GM19025 (cell line): Measurements from ENCODE around the gene NXPE4.
"Not testable (repeated sequence)": the region's sequence is repeated elsewhere in the genome, so short reads cannot be mapped to it uniquely, and the experiment has no call there.

ENCODE experiments used
- ATAC-seq: cut with Tn5 transposase; IDR thresholded peaks from one replicate; pipeline ENCODE4 v1.9.1; 2021; ENCODE audit warnings: mild to moderate bottlenecking, low read depth, moderate library complexity; ENCODE audit not compliant: unreplicated experiment

The NXPE4 gene

GRCh38 chr11:114595571-114595970 lies at the start of gene NXPE4:
TSS of gene NXPE4 (minus strand) at chr11:114595786. CDS start at chr11:114594759, 1,027 bp downstream.
- no peak for ATAC-seq

DNA sequence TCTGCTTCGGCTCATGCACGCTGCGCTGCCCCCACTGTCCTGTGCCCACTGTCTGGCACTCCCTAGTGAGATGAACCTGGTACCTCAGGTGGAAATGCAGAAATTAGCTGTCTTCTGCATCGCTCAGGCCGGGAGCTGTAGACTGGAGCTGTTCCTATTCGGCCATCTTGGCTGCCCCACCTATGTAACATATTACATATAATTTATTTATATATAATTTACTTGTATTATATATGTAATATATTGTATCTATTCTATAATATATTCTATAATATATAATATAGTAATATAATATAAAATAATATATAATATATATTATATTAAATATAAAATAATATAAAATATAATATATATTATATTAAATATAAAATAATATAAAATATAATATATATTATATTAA lies 43.9 kb upstream of the NXPE4 start:
- ATAC-seq, result not testable (repeated sequence)

GRCh38 chr11:114631445-114631965 lies 35.9 kb upstream of the NXPE4 start:
- not testable (repeated sequence) for ATAC-seq

- no peak for ATAC-seq
These were observed 29.7 kb upstream of the NXPE4 start for GRCh38 chr11:114625294-114625693.

DNA sequence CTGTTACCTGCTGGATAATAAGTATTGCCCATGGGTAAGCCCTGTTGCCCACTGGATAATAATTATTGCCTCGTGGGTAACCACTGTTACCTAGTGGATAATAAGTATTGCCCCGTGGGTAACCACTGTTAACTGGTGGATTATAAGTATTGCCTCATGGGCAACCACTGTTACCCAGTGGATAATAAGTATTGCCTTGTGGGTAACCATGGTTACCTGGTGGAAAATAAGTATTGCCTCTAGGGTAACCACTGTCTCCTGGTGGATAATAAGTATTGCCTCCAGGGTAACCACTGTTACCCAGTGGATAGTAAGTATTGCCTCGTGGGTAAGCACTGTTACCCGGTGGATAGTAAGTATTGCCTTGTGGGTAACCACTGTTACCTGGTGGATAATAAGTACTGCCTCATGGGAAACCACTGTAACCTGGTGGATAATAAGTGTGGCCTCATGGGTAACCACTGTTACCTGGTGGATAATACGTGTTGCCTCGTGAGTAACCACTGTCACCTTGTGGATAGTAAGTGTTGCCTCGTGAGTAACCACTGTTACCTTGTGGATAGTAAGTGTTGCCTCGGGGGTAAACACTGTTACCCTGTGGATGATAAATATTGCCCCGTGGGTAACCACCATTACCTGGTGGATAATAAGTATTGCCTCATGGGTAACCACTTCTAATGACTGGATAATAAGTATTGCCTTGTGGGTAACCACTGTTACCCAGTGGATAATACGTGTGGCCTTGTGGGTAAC lies 29.0 kb upstream of the NXPE4 start:
- ATAC-seq, result no peak

DNA sequence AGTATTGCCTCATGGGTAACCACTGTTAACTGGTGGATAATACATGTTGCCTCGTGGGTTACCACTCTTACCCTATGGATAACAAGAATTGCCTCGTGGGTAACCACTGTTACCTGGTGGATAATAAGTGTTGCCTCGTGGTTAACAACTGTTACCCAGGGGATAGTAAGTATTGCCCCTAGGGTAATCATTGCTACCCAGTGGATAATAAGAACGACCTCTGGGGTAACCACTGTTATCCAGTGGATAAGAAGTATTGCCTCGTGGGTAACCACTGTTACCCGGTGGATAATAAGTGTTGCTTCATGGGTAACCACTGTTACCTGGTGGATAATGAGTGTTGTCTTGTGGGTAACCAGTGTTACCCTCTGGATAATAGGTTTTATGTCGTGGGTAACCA lies 28.1 kb upstream of the NXPE4 start:
- ATAC-seq, result no peak

GRCh38 chr11:114622858-114623257 lies 27.3 kb upstream of the NXPE4 start:
- no peak for ATAC-seq

DNA sequence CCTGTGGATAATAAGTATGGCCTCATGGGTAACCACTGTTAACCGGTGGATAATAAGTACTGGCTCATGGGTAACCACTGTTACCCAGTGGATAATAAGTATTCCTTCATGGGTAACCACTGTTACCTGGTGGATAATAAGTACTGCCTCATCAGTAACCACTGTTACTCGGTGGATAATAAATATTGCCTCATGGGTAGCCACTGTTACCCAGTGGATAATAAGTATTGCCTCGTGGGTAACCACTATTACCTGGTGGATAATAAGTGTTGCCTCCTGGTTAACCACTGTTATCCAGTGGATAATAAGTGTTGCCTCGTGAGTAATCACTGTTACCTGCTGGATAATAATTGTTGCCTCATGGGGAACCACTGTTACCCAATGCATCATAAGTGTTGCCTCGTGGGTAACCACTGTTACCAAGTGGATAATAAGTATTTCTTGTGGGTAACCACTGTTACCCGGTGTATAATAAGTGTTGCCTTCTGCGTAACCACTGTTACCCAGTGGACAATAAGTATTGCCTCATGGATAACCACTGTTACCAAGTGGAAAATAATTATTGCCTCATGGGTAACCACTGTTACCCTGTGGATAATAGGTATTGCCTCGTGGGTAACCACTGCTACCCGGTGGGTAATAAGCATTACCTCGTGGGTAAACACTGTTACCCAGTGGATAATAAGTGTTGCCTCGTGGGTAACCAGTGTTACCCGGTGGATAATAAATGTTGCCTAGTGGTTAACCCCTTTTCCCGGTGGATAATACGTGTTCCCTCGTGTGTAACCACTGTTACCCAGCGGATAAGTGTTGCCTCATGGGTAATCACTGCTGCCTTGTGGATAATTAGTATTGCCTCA lies 26.6 kb upstream of the NXPE4 start:
- no peak for ATAC-seq

GRCh38 chr11:114621072-114621471 lies 25.5 kb upstream of the NXPE4 start:
- ATAC-seq, result no peak

DNA sequence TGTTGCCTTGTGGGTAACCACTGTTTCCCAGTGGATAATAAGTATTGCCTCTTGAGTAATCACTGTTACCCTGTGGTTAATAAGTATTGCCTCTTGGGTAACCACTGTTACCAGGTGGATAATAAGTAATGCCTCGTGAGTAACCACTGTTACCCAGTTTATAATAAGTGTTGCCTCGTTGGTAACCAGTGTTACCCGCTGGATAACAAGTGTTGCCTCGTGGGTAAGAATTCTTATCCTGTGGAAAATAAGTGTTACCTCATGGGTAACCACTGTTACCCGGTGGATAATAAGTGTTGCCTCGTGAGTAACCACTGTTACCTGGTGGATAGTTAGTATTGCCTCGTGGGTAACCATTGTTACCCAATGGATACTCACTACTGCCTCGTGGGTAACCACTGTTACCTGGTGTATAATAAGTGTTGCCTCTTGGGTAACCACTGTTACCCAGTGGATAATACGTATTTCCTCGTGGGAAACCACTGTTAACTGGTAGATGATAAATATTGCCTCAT lies 24.1 kb upstream of the NXPE4 start:
- no peak for ATAC-seq

DNA sequence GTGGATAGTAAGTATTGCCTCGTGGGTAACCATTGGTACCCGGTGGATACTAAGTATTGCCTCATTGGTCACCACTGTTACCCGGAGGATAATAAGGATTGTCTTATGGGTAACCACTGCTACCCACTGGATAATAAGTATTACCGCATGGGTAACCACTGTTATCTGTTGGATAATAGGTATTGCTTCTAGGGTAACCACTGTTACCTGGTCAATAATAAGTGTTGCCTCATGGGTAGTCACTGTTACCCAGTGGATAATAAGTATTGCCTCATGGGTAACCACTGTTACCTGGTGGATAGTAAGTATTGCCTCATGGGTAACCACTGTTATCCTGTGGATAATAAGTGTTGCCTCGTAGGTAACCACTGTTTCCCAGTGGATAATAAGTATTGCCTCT lies 22.6 kb upstream of the NXPE4 start:
- ATAC-seq, result no peak

GRCh38 chr11:114617157-114618124 lies 21.9 kb upstream of the NXPE4 start:
- ATAC-seq, result no peak

- ATAC-seq, result no peak
These were observed 20.9 kb upstream of the NXPE4 start for GRCh38 chr11:114616516-114616915.

DNA sequence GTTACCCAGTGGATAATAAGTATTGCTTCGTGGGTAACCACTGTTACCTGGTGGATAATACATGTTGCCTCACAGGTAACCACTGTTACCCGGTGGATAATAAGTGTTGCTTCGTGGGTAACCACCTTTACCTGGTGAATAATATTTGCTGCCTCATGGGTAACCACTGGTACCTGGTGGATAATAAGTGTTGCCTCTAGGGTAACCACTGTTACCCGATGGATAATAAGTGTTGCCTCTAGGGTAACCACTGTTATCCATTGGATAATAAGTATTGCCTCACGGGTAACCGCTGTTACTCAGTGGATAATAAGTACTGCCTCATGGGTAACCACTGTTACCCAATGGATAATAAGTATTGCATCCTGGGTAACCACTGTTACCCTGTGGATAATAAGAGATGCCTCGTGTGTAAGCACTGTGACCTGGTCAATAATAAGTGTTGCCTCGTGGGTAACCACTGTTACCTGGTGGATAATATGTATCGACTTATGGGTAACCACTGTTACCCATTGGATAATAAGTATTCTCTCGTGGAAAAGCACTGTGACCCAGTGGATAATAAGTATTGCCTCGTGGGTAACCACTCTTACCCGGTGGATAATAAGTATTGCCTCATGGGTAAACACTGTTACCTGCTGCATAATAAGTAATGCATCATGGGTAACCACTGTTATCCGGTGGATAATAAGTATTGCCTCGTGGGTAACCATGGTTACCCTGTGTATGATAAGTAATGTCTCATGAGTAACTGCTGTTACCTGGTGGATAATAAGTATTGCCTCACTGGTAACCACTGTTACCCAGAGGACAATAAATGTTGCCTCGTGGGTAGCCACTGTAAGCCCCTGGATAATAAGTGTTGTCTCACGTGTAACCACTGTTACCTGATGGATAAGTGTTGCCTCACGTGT lies 20.1 kb upstream of the NXPE4 start:
- no peak for ATAC-seq

DNA sequence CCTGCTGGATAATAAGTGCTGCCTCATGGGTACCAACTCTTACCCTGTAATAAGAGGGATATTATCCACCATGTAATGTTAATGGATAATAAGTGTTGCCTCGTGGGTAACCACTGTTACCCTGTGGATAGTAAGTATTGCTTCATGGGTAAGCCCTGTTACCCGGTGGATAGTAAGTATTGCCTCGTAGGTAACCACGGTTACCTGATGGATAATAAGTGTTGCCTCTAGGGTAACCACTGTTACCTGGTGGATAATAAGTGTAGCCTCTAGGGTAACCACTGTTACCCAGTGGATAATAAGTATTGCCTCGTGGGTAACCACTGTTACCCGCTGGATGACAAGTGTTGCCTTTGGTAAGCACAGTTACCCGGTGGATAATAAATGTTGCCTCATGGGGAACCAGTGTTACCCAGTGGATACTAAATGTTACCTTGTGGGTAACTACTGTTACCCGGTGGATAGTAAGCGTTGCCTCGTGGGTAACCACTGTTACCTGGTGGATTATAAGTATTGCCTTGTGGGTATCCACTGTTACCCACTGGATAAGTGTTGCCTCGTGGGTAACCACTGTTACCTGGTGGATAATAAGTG lies 18.6 kb upstream of the NXPE4 start:
- no peak for ATAC-seq

DNA sequence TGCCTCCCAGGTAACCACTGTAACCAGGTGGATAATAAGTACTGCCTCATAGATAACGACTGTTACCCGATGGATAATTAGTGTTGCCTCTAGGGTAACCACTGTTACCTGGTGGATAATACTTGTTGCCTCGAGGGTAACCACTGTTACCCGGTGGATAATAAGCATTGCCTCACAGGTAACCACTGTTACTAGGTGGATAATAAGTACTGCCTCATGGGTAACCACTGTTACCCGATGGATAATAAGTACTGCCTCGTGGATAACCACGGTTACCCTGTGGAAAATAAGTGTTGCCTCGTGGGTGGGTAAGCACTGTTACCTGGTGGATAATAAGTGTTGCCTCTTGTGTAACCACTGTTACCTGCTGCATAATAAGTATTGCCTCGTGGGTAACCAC lies 17.5 kb upstream of the NXPE4 start:
- not testable (repeated sequence) for ATAC-seq

DNA sequence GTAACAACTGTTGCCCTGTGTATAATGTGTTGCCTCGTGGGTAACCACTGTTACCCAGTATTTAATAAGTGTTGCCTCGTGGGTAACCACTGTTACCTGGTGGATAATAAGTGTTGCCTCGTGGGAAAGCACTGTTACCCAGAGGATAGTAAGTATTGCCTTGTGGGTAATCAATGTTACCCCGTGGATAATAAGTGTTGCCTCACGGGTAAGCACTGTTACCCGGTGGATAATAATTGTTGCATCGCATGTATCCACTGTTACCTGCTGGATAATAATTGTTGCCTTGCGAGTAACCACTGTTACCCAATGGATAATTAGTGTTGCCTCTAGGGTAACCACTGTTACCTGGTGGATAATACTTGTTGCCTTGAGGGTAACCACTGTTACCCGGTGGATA lies 17.1 kb upstream of the NXPE4 start:
- ATAC-seq, result no peak

- not testable (repeated sequence) for ATAC-seq
These were observed 16.6 kb upstream of the NXPE4 start for GRCh38 chr11:114612199-114612598.
